Neural crest cell (in vitro differentiated cells): ENCODE measurements around the gene ZNF12. TPM values are rescaled to one million over a fixed set of nuclear protein-coding genes. Genes with fewer than 3 reads are reported as not detected.

Experiments
- DNase-seq: peaks from one replicate; pipeline ENCODE4 v3.0.0; 2021; ENCODE audit warnings: low read depth, mixed read lengths, low spot score
- H3K27ac Mint-ChIP-seq: one replicate; pipeline ENCODE4 v1.8.0; 2021; ENCODE audit warnings: mild to moderate bottlenecking, mixed read lengths; ENCODE audit not compliant: unreplicated experiment
- H3K27me3 Mint-ChIP-seq: 2 replicates; pipeline ENCODE4 v1.8.0; 2021; ENCODE audit warnings: low read depth, mild to moderate bottlenecking, mixed read lengths
- H3K36me3 Mint-ChIP-seq: 2 replicates; pipeline ENCODE4 v1.8.0; 2021; ENCODE audit warnings: low read depth, mild to moderate bottlenecking, mixed read lengths
- H3K4me1 Mint-ChIP-seq: 2 replicates; pipeline ENCODE4 v1.8.0; 2021; ENCODE audit warnings: mixed read lengths
- H3K4me3 Mint-ChIP-seq: one replicate; pipeline ENCODE4 v1.8.0; 2021; ENCODE audit warnings: mild to moderate bottlenecking, mixed read lengths
- H3K9me3 Mint-ChIP-seq: 2 replicates; pipeline ENCODE4 v1.8.0; 2021; ENCODE audit warnings: mixed read lengths
- CTCF ChIP-seq: fragments of 200-600 bp; sonication (generic); conservative IDR thresholded peaks from 2 replicates; pipeline ENCODE4 v1.5.0; 2021; ENCODE audit warnings: antibody characterized with exemption, mild to moderate bottlenecking
- total RNA-seq: library from RNA; stranded (reverse); gene quantifications from 2 replicates; pipeline ENCODE4 v1.2.1, GENCODE V29; 2021

The ZNF12 gene
- total RNA-seq, 1 donor from 2014 or later, result 21.9 TPM

DNA sequence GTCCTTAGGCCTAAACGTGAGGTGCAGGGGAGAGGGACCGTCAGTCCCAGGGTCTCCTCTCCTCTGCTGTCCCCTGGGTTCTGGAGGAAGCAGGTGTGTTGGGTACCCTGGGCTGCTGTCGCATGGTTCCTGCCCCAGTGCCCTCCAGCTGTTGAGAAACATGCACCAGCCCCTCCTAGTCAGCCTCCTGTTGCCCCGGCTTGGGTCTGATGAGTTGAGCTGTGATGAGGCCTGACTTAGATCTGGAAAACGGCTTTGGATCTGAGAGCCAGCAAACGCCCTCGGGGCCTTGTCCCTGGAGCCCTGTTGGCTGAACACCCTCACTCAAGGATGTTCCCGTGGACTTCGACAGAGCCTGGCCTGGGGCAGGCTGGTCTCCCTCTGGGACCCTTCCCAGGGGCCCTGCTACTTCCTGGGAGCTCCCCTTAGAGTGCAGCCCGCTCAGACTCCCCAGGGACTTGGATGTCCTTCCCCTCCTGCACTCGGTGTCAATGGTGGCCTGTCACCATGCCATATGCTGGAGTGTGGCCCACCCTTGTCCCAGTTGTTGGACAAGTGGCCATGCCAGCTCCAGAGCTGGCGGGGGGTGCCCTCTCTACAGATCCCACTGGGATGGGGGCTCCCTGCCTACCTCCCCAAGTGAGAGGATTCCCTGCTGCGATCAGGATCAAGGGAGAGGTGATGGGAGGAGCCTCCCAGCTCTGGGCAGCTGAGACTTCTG is 57.3 kb downstream of the ZNF12 start:
- Mint-ChIP-seq H3K36me3 (peaks cover 13% of the 10 kb centered on the region), H3K27me3 (no peaks in the 10 kb centered on the region), H3K4me1 (no peaks in the 10 kb centered on the region), H3K4me3 (no peak overlapping the region), H3K9me3 (peaks cover 2% of the 10 kb centered on the region), H3K27ac (no peak overlapping the region)
- DNase-seq, result no peak
- TF ChIP-seq CTCF, result no peak

DNA sequence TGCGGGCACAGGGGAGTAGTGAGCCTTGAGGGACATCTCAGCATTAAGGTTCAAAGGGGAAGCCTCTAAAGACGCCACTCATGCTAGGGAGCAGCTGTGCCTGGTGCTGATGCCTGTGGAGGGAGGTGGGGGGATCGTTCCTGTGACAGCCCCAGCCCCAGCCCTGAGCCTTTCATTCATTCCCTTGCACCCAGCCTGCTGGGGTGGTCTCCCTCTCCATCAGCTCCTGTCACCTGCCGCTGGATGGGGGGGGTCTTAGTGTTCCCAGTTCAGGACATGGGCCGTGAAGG is 58.0 kb downstream of the ZNF12 start:
- H3K4me3 Mint-ChIP-seq, result no peak overlapping the region
- H3K36me3 Mint-ChIP-seq, result peaks cover 13% of the 10 kb centered on the region
- DNase-seq, result no peak
- H3K27ac Mint-ChIP-seq, result no peak overlapping the region
- H3K27me3 Mint-ChIP-seq, result no peaks in the 10 kb centered on the region
- H3K4me1 Mint-ChIP-seq, result no peaks in the 10 kb centered on the region
- peaks cover 2% of the 10 kb centered on the region for H3K9me3 Mint-ChIP-seq
- no peak for TF ChIP-seq CTCF

DNA sequence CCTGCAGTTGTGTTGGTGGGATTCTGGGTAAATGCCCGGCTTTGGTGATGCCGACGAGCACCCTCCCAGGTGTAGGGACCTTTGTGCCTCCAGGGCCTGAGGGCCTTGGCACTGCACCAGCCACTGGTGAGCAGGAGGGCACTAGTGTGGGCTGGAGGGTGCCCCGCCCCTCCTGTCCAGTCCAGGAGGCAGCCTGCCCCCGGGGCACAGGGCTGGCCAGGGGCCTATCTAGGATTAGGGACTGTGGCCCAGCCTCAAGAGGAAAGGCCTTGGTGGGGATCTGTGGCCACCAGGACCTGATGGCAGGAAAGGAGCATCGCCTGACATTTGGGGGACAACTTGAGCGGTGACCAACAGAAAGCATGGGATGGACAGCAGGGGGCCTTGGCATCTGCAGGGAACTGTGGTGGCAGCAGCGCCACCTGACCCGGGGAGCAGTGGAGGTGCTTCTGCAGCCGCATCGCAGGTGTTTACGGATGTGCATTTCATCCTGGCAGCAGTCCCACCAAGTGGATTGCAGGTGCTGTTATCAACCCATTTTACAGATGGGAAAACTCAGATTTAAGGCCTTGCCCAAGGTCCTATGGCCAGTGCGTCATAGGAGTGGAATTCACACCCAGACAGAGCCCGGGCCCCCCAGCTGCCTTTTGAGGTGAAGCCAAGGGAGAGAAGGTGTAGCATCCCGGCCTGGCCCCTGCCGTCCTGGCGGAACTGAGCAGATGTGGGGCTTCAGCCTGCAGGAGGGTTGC is 58.5 kb downstream of the ZNF12 start:
- H3K4me1 Mint-ChIP-seq, result no peaks in the 10 kb centered on the region
- no peaks in the 10 kb centered on the region for H3K27me3 Mint-ChIP-seq
- H3K4me3 Mint-ChIP-seq, result no peak overlapping the region
- H3K36me3 Mint-ChIP-seq, result peaks cover 13% of the 10 kb centered on the region
- H3K9me3 Mint-ChIP-seq, result peaks cover 2% of the 10 kb centered on the region
- DNase-seq, result no peak
- no peak overlapping the region for H3K27ac Mint-ChIP-seq
- TF ChIP-seq CTCF, result no peak

GRCh38 chr7:6647541-6647940 is 59.2 kb downstream of the ZNF12 start:
- Mint-ChIP-seq H3K27ac (no peak overlapping the region), H3K27me3 (no peaks in the 10 kb centered on the region), H3K4me3 (no peak overlapping the region), H3K4me1 (no peaks in the 10 kb centered on the region), H3K9me3 (peaks cover 2% of the 10 kb centered on the region), H3K36me3 (peaks cover 13% of the 10 kb centered on the region)
- DNase-seq, result no peak
- TF ChIP-seq CTCF, result no peak

DNA sequence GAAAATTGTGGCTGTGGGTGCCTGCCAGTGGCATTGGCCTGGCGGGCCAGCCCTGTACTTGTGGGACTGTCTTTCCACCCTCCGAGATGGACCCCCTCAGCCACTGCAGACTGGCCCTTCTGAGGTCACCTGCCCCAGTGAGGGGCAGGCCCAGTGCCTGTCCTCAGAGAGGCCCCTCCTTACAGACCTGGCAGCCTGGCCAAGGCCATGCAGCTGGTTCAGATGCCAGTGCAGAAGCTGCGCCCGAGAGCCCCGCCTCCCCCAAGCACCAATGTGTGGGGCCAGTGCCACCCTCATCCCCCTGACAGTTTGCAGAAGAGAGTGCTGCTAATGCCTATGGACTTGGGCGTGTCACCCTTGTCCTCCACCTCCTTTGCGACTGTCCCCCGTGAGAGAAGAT is 59.7 kb downstream of the ZNF12 start:
- TF ChIP-seq CTCF, result no peak
- H3K9me3 Mint-ChIP-seq, result peaks cover 2% of the 10 kb centered on the region
- H3K4me3 Mint-ChIP-seq, result no peak overlapping the region
- no peak overlapping the region for H3K27ac Mint-ChIP-seq
- no peak for DNase-seq
- H3K4me1 Mint-ChIP-seq, result no peaks in the 10 kb centered on the region
- H3K27me3 Mint-ChIP-seq, result no peaks in the 10 kb centered on the region
- peaks cover 13% of the 10 kb centered on the region for H3K36me3 Mint-ChIP-seq
